ENCODE measurements around the gene RBMS3. TPM values are rescaled to one million over a fixed set of nuclear protein-coding genes. Genes with fewer than 3 reads are reported as not detected.

RBMS3 gene
- total and polyA plus RNA-seq, 2 donors = 12.8 to 19.9 TPM

DNA sequence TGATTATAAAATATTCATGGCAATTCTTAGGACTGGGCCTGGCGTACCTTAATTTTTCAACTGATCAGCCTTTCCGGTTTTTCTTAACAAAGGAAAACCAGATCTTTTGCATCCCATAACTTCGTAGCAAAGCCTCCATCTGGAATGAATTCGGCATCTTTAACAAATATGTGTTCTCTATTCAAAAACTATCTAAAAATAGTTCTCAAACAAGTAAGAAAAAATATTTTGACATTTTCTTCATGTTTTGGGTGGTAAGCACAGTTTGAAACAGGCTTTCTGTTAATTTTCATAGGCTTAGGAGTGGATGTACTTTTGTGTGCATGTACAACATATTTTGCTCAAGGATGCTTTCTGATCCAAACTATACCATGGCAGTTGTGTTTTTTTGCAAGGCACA is 55.1 kb downstream of the RBMS3 start:
- Histone ChIP-seq H3K4me1 (ENCODE audit: control insufficient read depth in 2 of 2, insufficient read depth in 2 of 2, low read length in 2 of 2) (no peaks in the 10 kb centered on the region), H3K36me3 (ENCODE audit: control insufficient read depth in 2 of 2, insufficient read depth in 2 of 2, low read length in 1 of 2) (no peaks in the 10 kb centered on the region), H3K27me3 (ENCODE audit: control insufficient read depth in 2 of 2, insufficient read depth in 1 of 2, low read length in 1 of 2) (no peaks in the 10 kb centered on the region), H3K4me3 (ENCODE audit: low read length in 2 of 2) (no peak overlapping the region), H3K9me3 (ENCODE audit: control insufficient read depth in 2 of 2, insufficient read depth in 1 of 2, low read length in 1 of 2) (no peaks in the 10 kb centered on the region), H3K27ac (ENCODE audit: low read depth in 1 of 2, low read length in 1 of 2) (peak overlapping the region; percentile 26 to 60)
- 92% methylated on average over 4 of the region's 4 CpGs for WGBS
- no peak for DNase-seq (ENCODE audit: low read depth in 6 of 9, low spot score in 9 of 9)

- DNase-seq (ENCODE audit: low read depth in 6 of 9, low spot score in 9 of 9) = no peak
- Histone ChIP-seq H3K4me1 (ENCODE audit: control insufficient read depth in 2 of 2, insufficient read depth in 2 of 2, low read length in 2 of 2) (no peaks in the 10 kb centered on the region), H3K36me3 (ENCODE audit: control insufficient read depth in 2 of 2, insufficient read depth in 2 of 2, low read length in 1 of 2) (no peaks in the 10 kb centered on the region), H3K27ac (ENCODE audit: low read depth in 1 of 2, low read length in 1 of 2) (no peak overlapping the region), H3K27me3 (ENCODE audit: control insufficient read depth in 2 of 2, insufficient read depth in 1 of 2, low read length in 1 of 2) (no peaks in the 10 kb centered on the region), H3K9me3 (ENCODE audit: control insufficient read depth in 2 of 2, insufficient read depth in 1 of 2, low read length in 1 of 2) (no peaks in the 10 kb centered on the region), H3K4me3 (ENCODE audit: low read length in 2 of 2) (no peak overlapping the region)
These were observed 56.7 kb downstream of the RBMS3 start for GRCh38 chr3:29337565-29337964.

DNA sequence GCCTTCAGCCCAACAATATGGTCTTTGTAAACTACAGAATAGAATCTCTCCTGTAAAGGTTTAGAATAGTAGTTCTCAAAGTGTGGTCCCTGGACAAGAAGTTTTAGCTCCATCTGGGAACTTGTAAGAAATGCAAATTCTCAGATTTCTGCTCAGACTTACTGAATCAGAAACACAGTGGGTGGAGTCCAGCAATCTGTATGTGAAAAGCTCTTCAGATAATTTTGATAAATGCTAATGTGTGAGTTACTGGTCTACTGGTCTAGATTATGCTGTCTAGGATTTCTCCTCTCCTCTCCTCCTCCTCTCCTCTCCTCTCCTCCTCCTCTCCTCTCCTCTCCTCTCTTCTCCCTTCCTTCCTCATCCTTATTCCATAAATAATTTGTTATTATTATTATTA is 57.5 kb downstream of the RBMS3 start:
- H3K9me3 ChIP-seq (ENCODE audit: control insufficient read depth in 2 of 2, insufficient read depth in 1 of 2, low read length in 1 of 2) = no peaks in the 10 kb centered on the region
- DNase-seq (ENCODE audit: low read depth in 6 of 9, low spot score in 9 of 9) = no peak
- no peak overlapping the region for H3K4me3 ChIP-seq (ENCODE audit: low read length in 2 of 2)
- H3K27me3 ChIP-seq (ENCODE audit: control insufficient read depth in 2 of 2, insufficient read depth in 1 of 2, low read length in 1 of 2) = no peaks in the 10 kb centered on the region
- H3K36me3 ChIP-seq (ENCODE audit: control insufficient read depth in 2 of 2, insufficient read depth in 2 of 2, low read length in 1 of 2) = no peaks in the 10 kb centered on the region
- H3K27ac ChIP-seq (ENCODE audit: low read depth in 1 of 2, low read length in 1 of 2) = no peak overlapping the region
- no peaks in the 10 kb centered on the region for H3K4me1 ChIP-seq (ENCODE audit: control insufficient read depth in 2 of 2, insufficient read depth in 2 of 2, low read length in 2 of 2)

GRCh38 chr3:29339016-29339833 is 58.4 kb downstream of the RBMS3 start:
- H3K27me3 ChIP-seq (ENCODE audit: control insufficient read depth in 2 of 2, insufficient read depth in 1 of 2, low read length in 1 of 2) = no peaks in the 10 kb centered on the region
- H3K4me3 ChIP-seq (ENCODE audit: low read length in 2 of 2) = no peak overlapping the region
- H3K9me3 ChIP-seq (ENCODE audit: control insufficient read depth in 2 of 2, insufficient read depth in 1 of 2, low read length in 1 of 2) = no peaks in the 10 kb centered on the region
- no peaks in the 10 kb centered on the region for H3K4me1 ChIP-seq (ENCODE audit: control insufficient read depth in 2 of 2, insufficient read depth in 2 of 2, low read length in 2 of 2)
- no peak overlapping the region for H3K27ac ChIP-seq (ENCODE audit: low read depth in 1 of 2, low read length in 1 of 2)
- H3K36me3 ChIP-seq (ENCODE audit: control insufficient read depth in 2 of 2, insufficient read depth in 2 of 2, low read length in 1 of 2) = no peaks in the 10 kb centered on the region
- DNase-seq (ENCODE audit: low read depth in 6 of 9, low spot score in 9 of 9) = no peak
- 95% methylated on average over 8 of the region's 8 CpGs for WGBS

DNA sequence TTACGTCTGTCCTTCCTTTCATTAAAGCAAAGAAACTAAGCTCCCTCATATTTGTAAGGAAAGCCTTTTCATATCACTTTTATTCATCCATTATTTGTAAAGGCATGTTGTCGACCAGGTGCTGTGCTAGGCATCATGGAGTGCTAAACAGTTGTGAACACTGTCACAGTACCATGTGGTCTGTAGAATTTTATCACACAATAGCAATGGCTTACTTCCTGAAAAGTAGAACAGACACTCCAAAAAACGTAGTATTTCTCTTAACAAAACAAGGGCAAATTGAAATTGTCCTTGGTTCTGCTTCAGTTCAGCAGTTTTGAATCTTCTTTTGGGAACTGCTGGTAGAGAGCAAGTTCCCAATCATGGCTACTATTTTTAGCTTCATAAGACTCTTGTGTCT is 63.3 kb downstream of the RBMS3 start:
- Histone ChIP-seq H3K27me3 (ENCODE audit: control insufficient read depth in 2 of 2, insufficient read depth in 1 of 2, low read length in 1 of 2) (no peaks in the 10 kb centered on the region), H3K4me3 (ENCODE audit: low read length in 2 of 2) (no peak overlapping the region), H3K4me1 (ENCODE audit: control insufficient read depth in 2 of 2, insufficient read depth in 2 of 2, low read length in 2 of 2) (no peaks in the 10 kb centered on the region), H3K36me3 (ENCODE audit: control insufficient read depth in 2 of 2, insufficient read depth in 2 of 2, low read length in 1 of 2) (no peaks in the 10 kb centered on the region), H3K9me3 (ENCODE audit: control insufficient read depth in 2 of 2, insufficient read depth in 1 of 2, low read length in 1 of 2) (no peaks in the 10 kb centered on the region), H3K27ac (ENCODE audit: low read depth in 1 of 2, low read length in 1 of 2) (no peak overlapping the region)
- no peak for DNase-seq (ENCODE audit: low read depth in 6 of 9, low spot score in 9 of 9)
- WGBS = 94% methylated on average over 3 of the region's 3 CpGs

DNA sequence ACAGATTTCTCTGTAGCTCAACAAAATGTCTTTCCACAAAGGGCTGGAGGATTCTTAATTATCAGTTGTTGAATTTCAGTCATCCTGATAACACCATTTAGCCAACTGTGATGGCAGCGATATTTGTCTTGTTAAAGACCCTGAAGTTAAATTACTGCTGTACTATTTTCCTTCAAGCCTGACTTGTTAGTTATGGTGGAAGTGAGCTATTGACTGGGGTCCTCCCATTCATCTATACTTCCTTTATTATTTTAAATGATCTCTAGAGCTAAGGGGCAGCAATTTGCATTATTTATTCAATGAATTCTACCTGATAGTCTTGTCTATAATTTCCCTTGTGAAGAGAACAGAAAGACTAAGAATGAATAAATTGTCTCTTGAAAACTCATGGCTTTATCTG is 64.1 kb downstream of the RBMS3 start:
- 99% methylated on average over 1 of the region's 1 CpG for WGBS
- Histone ChIP-seq H3K9me3 (ENCODE audit: control insufficient read depth in 2 of 2, insufficient read depth in 1 of 2, low read length in 1 of 2) (no peaks in the 10 kb centered on the region), H3K4me1 (ENCODE audit: control insufficient read depth in 2 of 2, insufficient read depth in 2 of 2, low read length in 2 of 2) (no peaks in the 10 kb centered on the region), H3K27ac (ENCODE audit: low read depth in 1 of 2, low read length in 1 of 2) (no peak overlapping the region), H3K36me3 (ENCODE audit: control insufficient read depth in 2 of 2, insufficient read depth in 2 of 2, low read length in 1 of 2) (no peaks in the 10 kb centered on the region), H3K4me3 (ENCODE audit: low read length in 2 of 2) (no peak overlapping the region), H3K27me3 (ENCODE audit: control insufficient read depth in 2 of 2, insufficient read depth in 1 of 2, low read length in 1 of 2) (no peaks in the 10 kb centered on the region)
- no peak for DNase-seq (ENCODE audit: low read depth in 6 of 9, low spot score in 9 of 9)

DNA sequence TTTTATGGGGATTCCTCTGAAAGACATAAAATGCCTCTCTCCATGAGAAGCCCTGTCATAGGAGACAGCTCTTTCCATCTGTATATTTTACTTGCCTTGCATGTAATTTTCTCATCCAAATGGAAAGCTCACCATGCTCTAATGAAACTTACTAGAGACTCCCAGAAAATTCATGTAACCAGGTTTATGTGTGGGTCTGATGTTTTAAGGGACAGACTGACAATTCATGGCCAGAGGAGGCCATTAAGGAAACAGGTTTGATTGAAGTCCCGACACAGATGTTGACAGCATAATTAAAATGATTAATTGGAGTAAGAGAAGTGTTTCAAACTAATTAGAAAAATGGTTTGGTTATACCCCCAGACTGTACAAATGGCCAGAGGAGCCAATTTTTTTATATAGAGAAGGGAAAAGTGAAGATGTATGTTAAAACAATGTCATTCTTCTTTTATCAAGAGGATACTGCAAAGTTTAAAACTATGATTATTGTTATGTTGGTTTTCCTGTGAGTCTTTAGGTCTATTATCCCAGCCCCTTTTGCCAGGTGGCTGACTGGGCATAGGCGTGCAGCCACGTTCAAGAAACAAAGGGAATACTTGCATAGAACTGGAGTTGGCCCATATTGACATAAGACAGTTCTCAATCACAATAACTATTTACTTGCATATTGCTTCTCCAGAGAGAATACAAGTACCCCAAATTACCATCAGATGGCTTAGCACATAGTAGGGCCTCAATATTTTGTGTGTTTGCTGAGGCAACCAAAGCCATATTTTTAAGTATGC is 64.8 kb downstream of the RBMS3 start:
- Histone ChIP-seq H3K27me3 (ENCODE audit: control insufficient read depth in 2 of 2, insufficient read depth in 1 of 2, low read length in 1 of 2) (no peaks in the 10 kb centered on the region), H3K9me3 (ENCODE audit: control insufficient read depth in 2 of 2, insufficient read depth in 1 of 2, low read length in 1 of 2) (no peaks in the 10 kb centered on the region), H3K36me3 (ENCODE audit: control insufficient read depth in 2 of 2, insufficient read depth in 2 of 2, low read length in 1 of 2) (no peaks in the 10 kb centered on the region), H3K4me3 (ENCODE audit: low read length in 2 of 2) (no peak overlapping the region), H3K27ac (ENCODE audit: low read depth in 1 of 2, low read length in 1 of 2) (no peak overlapping the region), H3K4me1 (ENCODE audit: control insufficient read depth in 2 of 2, insufficient read depth in 2 of 2, low read length in 2 of 2) (no peaks in the 10 kb centered on the region)
- no peak for DNase-seq (ENCODE audit: low read depth in 6 of 9, low spot score in 9 of 9)
- WGBS = 94% methylated on average over 3 of the region's 3 CpGs

DNA sequence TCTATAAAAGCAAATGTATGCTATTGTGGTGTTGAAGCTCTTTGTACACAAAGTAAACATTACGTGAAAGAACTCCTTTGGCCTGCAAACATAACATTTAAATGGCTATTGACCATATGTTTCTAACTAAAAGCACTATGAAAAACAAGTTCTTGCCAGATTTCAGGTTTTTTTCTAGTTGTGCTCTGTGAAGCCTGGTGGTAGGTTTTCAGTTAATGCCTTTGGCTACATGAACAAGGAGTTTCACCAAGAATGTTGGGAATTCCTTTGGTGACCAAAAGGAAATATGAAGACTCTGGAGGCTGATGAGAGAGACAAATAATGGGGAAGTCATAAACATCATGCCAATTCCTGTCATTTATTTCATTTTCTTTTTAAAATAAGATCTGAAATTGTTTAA is 66.0 kb downstream of the RBMS3 start:
- 93% methylated on average over 1 of the region's 1 CpG for WGBS
- Histone ChIP-seq H3K36me3 (ENCODE audit: control insufficient read depth in 2 of 2, insufficient read depth in 2 of 2, low read length in 1 of 2) (no peaks in the 10 kb centered on the region), H3K27ac (ENCODE audit: low read depth in 1 of 2, low read length in 1 of 2) (no peak overlapping the region), H3K27me3 (ENCODE audit: control insufficient read depth in 2 of 2, insufficient read depth in 1 of 2, low read length in 1 of 2) (no peaks in the 10 kb centered on the region), H3K4me1 (ENCODE audit: control insufficient read depth in 2 of 2, insufficient read depth in 2 of 2, low read length in 2 of 2) (no peaks in the 10 kb centered on the region), H3K9me3 (ENCODE audit: control insufficient read depth in 2 of 2, insufficient read depth in 1 of 2, low read length in 1 of 2) (no peaks in the 10 kb centered on the region), H3K4me3 (ENCODE audit: low read length in 2 of 2) (no peak overlapping the region)
- no peak for DNase-seq (ENCODE audit: low read depth in 6 of 9, low spot score in 9 of 9)

GRCh38 chr3:29347412-29347811 is 66.5 kb downstream of the RBMS3 start:
- Histone ChIP-seq H3K4me1 (ENCODE audit: control insufficient read depth in 2 of 2, insufficient read depth in 2 of 2, low read length in 2 of 2) (no peaks in the 10 kb centered on the region), H3K4me3 (ENCODE audit: low read length in 2 of 2) (no peak overlapping the region), H3K9me3 (ENCODE audit: control insufficient read depth in 2 of 2, insufficient read depth in 1 of 2, low read length in 1 of 2) (no peaks in the 10 kb centered on the region), H3K36me3 (ENCODE audit: control insufficient read depth in 2 of 2, insufficient read depth in 2 of 2, low read length in 1 of 2) (no peaks in the 10 kb centered on the region), H3K27ac (ENCODE audit: low read depth in 1 of 2, low read length in 1 of 2) (no peak overlapping the region), H3K27me3 (ENCODE audit: control insufficient read depth in 2 of 2, insufficient read depth in 1 of 2, low read length in 1 of 2) (no peaks in the 10 kb centered on the region)
- 89% methylated on average over 5 of the region's 5 CpGs for WGBS
- no peak for DNase-seq (ENCODE audit: low read depth in 6 of 9, low spot score in 9 of 9)
